Activated CD4-positive, alpha-beta T cell treated with anti-CD3 and anti-CD28 coated beads, Interleukin-2, amount 50 U/mL, for 24 hours (primary cell): ENCODE measurements around the gene UGT1A3.

Experiments
- DNase-seq, 2 donors: peaks; one replicate each; pipeline ENCODE4 v3.0.0-alpha.2; 2020; ENCODE audit warnings: low read depth in 1 of 2, low spot score in 1 of 2

Gene UGT1A3

GRCh38 chr2:233756429-233757081, 27.7 kb downstream of the UGT1A3 start:
- DNase-seq, result no peak

- DNase-seq, result no peak
Observed at GRCh38 chr2:233758141-233758540, 29.3 kb downstream of the UGT1A3 start.

GRCh38 chr2:233758849-233759248, 30.0 kb downstream of the UGT1A3 start:
- DNase-seq, result no peak

GRCh38 chr2:233760043-233760442, 31.2 kb downstream of the UGT1A3 start, which contains the start of gene UGT1A1:
Gene UGT1A1, plus strand, starts transcription at chr2:233760270. Its CDS starts 18 bp downstream, at chr2:233760288.
- DNase-seq, result no peak

GRCh38 chr2:233761040-233761769, 32.4 kb downstream of the UGT1A3 start:
- DNase-seq, result no peak

- DNase-seq, result no peak
Observed at GRCh38 chr2:233764264-233764663, 35.4 kb downstream of the UGT1A3 start.

- no peak for DNase-seq
Observed at GRCh38 chr2:233764761-233765160, 35.9 kb downstream of the UGT1A3 start.

GRCh38 chr2:233766416-233766815, 37.6 kb downstream of the UGT1A3 start:
- no peak for DNase-seq

GRCh38 chr2:233768076-233768475, 39.2 kb downstream of the UGT1A3 start:
- no peak for DNase-seq

GRCh38 chr2:233769260-233769659, 40.4 kb downstream of the UGT1A3 start:
- no peak for DNase-seq

- no peak for DNase-seq
Observed at GRCh38 chr2:233772153-233772552, 43.3 kb downstream of the UGT1A3 start.

- no peak for DNase-seq
Observed at GRCh38 chr2:233772583-233772982, 43.7 kb downstream of the UGT1A3 start.

- no peak for DNase-seq
Observed at GRCh38 chr2:233773854-233774253, 45.0 kb downstream of the UGT1A3 start.

- no peak for DNase-seq
Observed at GRCh38 chr2:233775414-233775813, 46.6 kb downstream of the UGT1A3 start.

GRCh38 chr2:233778030-233778429, 49.2 kb downstream of the UGT1A3 start, which contains the start of gene MROH2A:
Gene MROH2A, plus strand, starts transcription at chr2:233778330. Its CDS starts 1,029 bp downstream, at chr2:233779359.
- DNase-seq, result no peak

GRCh38 chr2:233779722-233780121, 50.9 kb downstream of the UGT1A3 start:
- DNase-seq, result no peak

- DNase-seq, result no peak
Observed at GRCh38 chr2:233780771-233781170, 51.9 kb downstream of the UGT1A3 start.

GRCh38 chr2:233789554-233789953, 60.7 kb downstream of the UGT1A3 start:
- no peak for DNase-seq

- no peak for DNase-seq
Observed at GRCh38 chr2:233791151-233791882, 62.5 kb downstream of the UGT1A3 start.

- DNase-seq, result no peak
Observed at GRCh38 chr2:233791883-233792329, 63.1 kb downstream of the UGT1A3 start.

GRCh38 chr2:233792720-233793119, 63.9 kb downstream of the UGT1A3 start:
- no peak for DNase-seq
